ENCODE data around the gene TOMM22.
"Not testable (repeated sequence)": the region's sequence is repeated elsewhere in the genome, so short reads cannot be mapped to it uniquely, and the experiment has no call there.

Gene TOMM22

GRCh38 chr22:38681582-38682335 lies at the start of gene TOMM22:
TSS of gene TOMM22 (plus strand) at chr22:38681957. CDS start at chr22:38681979, 22 bp downstream.
- peak within 1 kb of the TSS; percentile 94 to 100 for H3K4me3 ChIP-seq (ENCODE audit: low read depth in 1 of 2, low read length in 2 of 2)
- peak within 1 kb of the TSS; percentile 80 for H3K27ac ChIP-seq (ENCODE audit: low read length)
- no peaks in the 10 kb centered on the region for H3K27me3 ChIP-seq (ENCODE audit: low read depth, low read length)
- H3K9me3 ChIP-seq (ENCODE audit: control insufficient read depth in 1 of 2, low read length in 2 of 2) = no peaks in the 10 kb centered on the region
- H3K36me3 ChIP-seq (ENCODE audit: control insufficient read depth in 1 of 2, insufficient read depth in 2 of 2, low read length in 2 of 2) = peaks cover 23 to 34% of the 10 kb centered on the region in 2 donors
- H3K4me1 ChIP-seq (ENCODE audit: control insufficient read depth in 1 of 2, insufficient read depth in 2 of 2, low read length in 2 of 2) = peaks cover 4 to 9% of the 10 kb centered on the region in 2 donors

GRCh38 chr22:38632528-38632927 lies 49.2 kb upstream of the TOMM22 start:
- Histone ChIP-seq H3K4me3 (ENCODE audit: low read depth in 1 of 2, low read length in 2 of 2) (no peak overlapping the region), H3K9me3 (ENCODE audit: control insufficient read depth in 1 of 2, low read length in 2 of 2) (no peaks in the 10 kb centered on the region), H3K27ac (ENCODE audit: low read length) (no peak overlapping the region), H3K27me3 (ENCODE audit: low read depth, low read length) (no peaks in the 10 kb centered on the region), H3K4me1 (ENCODE audit: control insufficient read depth in 1 of 2, insufficient read depth in 2 of 2, low read length in 2 of 2) (no peaks in the 10 kb centered on the region), H3K36me3 (ENCODE audit: control insufficient read depth in 1 of 2, insufficient read depth in 2 of 2, low read length in 2 of 2) (peaks cover 0 to 9% of the 10 kb centered on the region in 2 donors)

- no peaks in the 10 kb centered on the region for H3K4me1 ChIP-seq (ENCODE audit: control insufficient read depth in 1 of 2, insufficient read depth in 2 of 2, low read length in 2 of 2)
- no peaks in the 10 kb centered on the region for H3K27me3 ChIP-seq (ENCODE audit: low read depth, low read length)
- no peak overlapping the region for H3K4me3 ChIP-seq (ENCODE audit: low read depth in 1 of 2, low read length in 2 of 2)
- H3K27ac ChIP-seq (ENCODE audit: low read length) = no peak overlapping the region
- no peaks in the 10 kb centered on the region for H3K36me3 ChIP-seq (ENCODE audit: control insufficient read depth in 1 of 2, insufficient read depth in 2 of 2, low read length in 2 of 2)
- H3K9me3 ChIP-seq (ENCODE audit: control insufficient read depth in 1 of 2, low read length in 2 of 2) = no peaks in the 10 kb centered on the region
Measured at GRCh38 chr22:38638216-38638615, 43.5 kb upstream of the TOMM22 start.

- no peaks in the 10 kb centered on the region for H3K36me3 ChIP-seq (ENCODE audit: control insufficient read depth in 1 of 2, insufficient read depth in 2 of 2, low read length in 2 of 2)
- no peaks in the 10 kb centered on the region for H3K9me3 ChIP-seq (ENCODE audit: control insufficient read depth in 1 of 2, low read length in 2 of 2)
- no peak overlapping the region for H3K27ac ChIP-seq (ENCODE audit: low read length)
- no peaks in the 10 kb centered on the region for H3K4me1 ChIP-seq (ENCODE audit: control insufficient read depth in 1 of 2, insufficient read depth in 2 of 2, low read length in 2 of 2)
- H3K4me3 ChIP-seq (ENCODE audit: low read depth in 1 of 2, low read length in 2 of 2) = no peak overlapping the region
- H3K27me3 ChIP-seq (ENCODE audit: low read depth, low read length) = no peaks in the 10 kb centered on the region
Measured at GRCh38 chr22:38638728-38639127, 43.0 kb upstream of the TOMM22 start.

DNA sequence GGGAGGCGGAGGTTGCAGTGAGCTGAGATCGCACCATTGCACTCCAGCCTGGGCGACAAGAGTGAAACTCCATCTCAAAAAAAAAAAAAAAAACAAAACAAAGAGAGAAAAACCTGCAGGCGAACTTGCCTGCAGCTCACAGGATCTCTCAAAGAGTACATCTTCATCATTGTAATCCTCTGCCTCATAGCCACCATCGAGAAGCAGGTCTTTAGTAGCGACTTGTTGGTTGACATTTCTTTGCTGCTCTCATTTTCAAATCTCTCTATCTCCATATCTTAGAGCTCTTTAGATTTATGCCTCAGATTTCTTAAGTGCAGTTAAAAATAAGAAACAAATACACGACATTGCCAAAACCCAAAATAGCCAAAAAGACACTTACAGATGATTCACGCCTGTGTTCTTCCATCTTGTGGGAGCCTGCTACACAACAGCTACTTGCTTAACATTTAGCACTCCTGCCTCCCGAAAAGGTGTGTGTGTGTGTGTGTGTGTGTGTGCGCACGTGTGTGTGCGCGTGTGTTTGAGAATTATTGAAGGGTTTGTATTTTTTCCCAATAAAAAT lies 40.2 kb upstream of the TOMM22 start:
- Histone ChIP-seq H3K27me3 (ENCODE audit: low read depth, low read length) (no peaks in the 10 kb centered on the region), H3K9me3 (ENCODE audit: control insufficient read depth in 1 of 2, low read length in 2 of 2) (no peaks in the 10 kb centered on the region), H3K36me3 (ENCODE audit: control insufficient read depth in 1 of 2, insufficient read depth in 2 of 2, low read length in 2 of 2) (no peaks in the 10 kb centered on the region), H3K27ac (ENCODE audit: low read length) (no peak overlapping the region), H3K4me1 (ENCODE audit: control insufficient read depth in 1 of 2, insufficient read depth in 2 of 2, low read length in 2 of 2) (no peaks in the 10 kb centered on the region), H3K4me3 (ENCODE audit: low read depth in 1 of 2, low read length in 2 of 2) (no peak overlapping the region)

GRCh38 chr22:38644245-38644644 lies 37.5 kb upstream of the TOMM22 start:
- H3K27ac ChIP-seq (ENCODE audit: low read length); H3K4me3 ChIP-seq (ENCODE audit: low read depth in 1 of 2, low read length in 2 of 2); H3K27me3 ChIP-seq (ENCODE audit: low read depth, low read length); H3K36me3 ChIP-seq (ENCODE audit: control insufficient read depth in 1 of 2, insufficient read depth in 2 of 2, low read length in 2 of 2); H3K9me3 ChIP-seq (ENCODE audit: control insufficient read depth in 1 of 2, low read length in 2 of 2); H3K4me1 ChIP-seq (ENCODE audit: control insufficient read depth in 1 of 2, insufficient read depth in 2 of 2, low read length in 2 of 2): not testable (repeated sequence)

- Histone ChIP-seq H3K27me3 (ENCODE audit: low read depth, low read length) (no peaks in the 10 kb centered on the region), H3K9me3 (ENCODE audit: control insufficient read depth in 1 of 2, low read length in 2 of 2) (no peaks in the 10 kb centered on the region), H3K4me1 (ENCODE audit: control insufficient read depth in 1 of 2, insufficient read depth in 2 of 2, low read length in 2 of 2) (no peaks in the 10 kb centered on the region), H3K36me3 (ENCODE audit: control insufficient read depth in 1 of 2, insufficient read depth in 2 of 2, low read length in 2 of 2) (no peaks in the 10 kb centered on the region), H3K27ac (ENCODE audit: low read length) (no peak overlapping the region), H3K4me3 (ENCODE audit: low read depth in 1 of 2, low read length in 2 of 2) (no peak overlapping the region)
Measured at GRCh38 chr22:38645430-38645829, 36.3 kb upstream of the TOMM22 start.

GRCh38 chr22:38649841-38650522 lies 31.8 kb upstream of the TOMM22 start:
- no peak overlapping the region for H3K27ac ChIP-seq (ENCODE audit: low read length)
- H3K4me3 ChIP-seq (ENCODE audit: low read depth in 1 of 2, low read length in 2 of 2) = no peak overlapping the region
- H3K4me1 ChIP-seq (ENCODE audit: control insufficient read depth in 1 of 2, insufficient read depth in 2 of 2, low read length in 2 of 2) = no peaks in the 10 kb centered on the region
- H3K27me3 ChIP-seq (ENCODE audit: low read depth, low read length) = no peaks in the 10 kb centered on the region
- H3K9me3 ChIP-seq (ENCODE audit: control insufficient read depth in 1 of 2, low read length in 2 of 2) = no peaks in the 10 kb centered on the region
- no peaks in the 10 kb centered on the region for H3K36me3 ChIP-seq (ENCODE audit: control insufficient read depth in 1 of 2, insufficient read depth in 2 of 2, low read length in 2 of 2)

- no peak overlapping the region for H3K27ac ChIP-seq (ENCODE audit: low read length)
- no peak overlapping the region for H3K4me3 ChIP-seq (ENCODE audit: low read depth in 1 of 2, low read length in 2 of 2)
- H3K4me1 ChIP-seq (ENCODE audit: control insufficient read depth in 1 of 2, insufficient read depth in 2 of 2, low read length in 2 of 2) = peaks cover 6 to 14% of the 10 kb centered on the region in 2 donors
- no peaks in the 10 kb centered on the region for H3K27me3 ChIP-seq (ENCODE audit: low read depth, low read length)
- H3K9me3 ChIP-seq (ENCODE audit: control insufficient read depth in 1 of 2, low read length in 2 of 2) = no peaks in the 10 kb centered on the region
- H3K36me3 ChIP-seq (ENCODE audit: control insufficient read depth in 1 of 2, insufficient read depth in 2 of 2, low read length in 2 of 2) = no peaks in the 10 kb centered on the region
Measured at GRCh38 chr22:38652859-38653258, 28.9 kb upstream of the TOMM22 start.

- H3K4me3 ChIP-seq (ENCODE audit: low read depth in 1 of 2, low read length in 2 of 2) = no peak overlapping the region
- no peaks in the 10 kb centered on the region for H3K9me3 ChIP-seq (ENCODE audit: control insufficient read depth in 1 of 2, low read length in 2 of 2)
- no peaks in the 10 kb centered on the region for H3K36me3 ChIP-seq (ENCODE audit: control insufficient read depth in 1 of 2, insufficient read depth in 2 of 2, low read length in 2 of 2)
- no peak overlapping the region for H3K27ac ChIP-seq (ENCODE audit: low read length)
- H3K4me1 ChIP-seq (ENCODE audit: control insufficient read depth in 1 of 2, insufficient read depth in 2 of 2, low read length in 2 of 2) = peaks cover 6 to 14% of the 10 kb centered on the region in 2 donors
- H3K27me3 ChIP-seq (ENCODE audit: low read depth, low read length) = no peaks in the 10 kb centered on the region
Measured at GRCh38 chr22:38653741-38654140, 28.0 kb upstream of the TOMM22 start.

DNA sequence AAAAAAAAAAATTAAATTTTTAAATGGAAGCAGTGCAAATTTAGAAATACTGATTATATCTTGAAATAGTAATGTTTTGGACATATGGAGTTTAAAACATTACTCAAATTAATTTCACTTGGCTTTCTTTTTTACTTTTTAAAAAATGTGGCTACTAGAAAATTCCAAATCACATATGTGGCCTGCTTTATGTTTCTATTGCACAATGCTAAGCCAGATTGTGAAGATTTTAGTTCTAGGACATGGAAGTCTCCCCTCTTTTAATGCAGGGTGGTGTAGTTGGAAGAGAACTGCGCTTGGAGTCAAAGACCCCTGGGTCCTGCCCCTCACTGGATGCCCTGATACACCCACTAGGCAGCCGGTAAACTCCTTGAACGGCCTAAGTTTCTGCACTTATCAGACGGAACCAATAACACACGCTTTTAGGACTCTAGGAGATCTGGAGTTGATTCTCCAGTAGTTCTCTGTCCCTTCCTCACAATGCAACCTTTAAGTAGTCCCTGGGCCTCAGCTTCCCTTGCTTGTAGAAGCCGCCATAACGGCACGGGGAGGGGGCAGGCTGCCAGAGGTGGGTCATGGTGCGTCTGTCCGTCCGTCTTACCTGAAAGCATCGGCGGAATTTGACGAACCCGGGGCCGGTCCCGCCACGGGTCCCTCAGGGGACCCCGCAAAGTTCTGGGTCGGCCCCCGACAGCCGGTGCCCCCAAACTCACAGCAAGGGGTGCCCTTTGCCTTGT lies 26.1 kb upstream of the TOMM22 start:
- no peaks in the 10 kb centered on the region for H3K36me3 ChIP-seq (ENCODE audit: control insufficient read depth in 1 of 2, insufficient read depth in 2 of 2, low read length in 2 of 2)
- H3K27ac ChIP-seq (ENCODE audit: low read length) = peak overlapping the region; percentile 96
- H3K9me3 ChIP-seq (ENCODE audit: control insufficient read depth in 1 of 2, low read length in 2 of 2) = no peaks in the 10 kb centered on the region
- H3K27me3 ChIP-seq (ENCODE audit: low read depth, low read length) = no peaks in the 10 kb centered on the region
- H3K4me1 ChIP-seq (ENCODE audit: control insufficient read depth in 1 of 2, insufficient read depth in 2 of 2, low read length in 2 of 2) = peaks cover 6 to 14% of the 10 kb centered on the region in 2 donors
- peak overlapping the region; percentile 72 to 96 for H3K4me3 ChIP-seq (ENCODE audit: low read depth in 1 of 2, low read length in 2 of 2)

All from muscle layer of duodenum (tissue), 2 donors.